Choroid plexus epithelial cell (primary cell): ENCODE measurements around the gene EIF3F.

ENCODE experiments used
- DNase-seq: peaks from one replicate; pipeline ENCODE4 v3.0.0-alpha.2; 2010; ENCODE audit warnings: low read depth
- H3K4me3 ChIP-seq: 2 replicates; pipeline ENCODE4 v1.5.1; 2011; ENCODE audit warnings: low read depth, mild to moderate bottlenecking, control low read depth, low read length, moderate library complexity
- TF ChIP-seq, protein P1 (sequence below): conservative IDR thresholded peaks from 2 replicates; pipeline ENCODE4 v1.5.1; 2011; ENCODE audit warnings: low read depth, mild to moderate bottlenecking, control low read depth, inconsistent platforms, low read length, moderate library complexity

Gene EIF3F, protein sequence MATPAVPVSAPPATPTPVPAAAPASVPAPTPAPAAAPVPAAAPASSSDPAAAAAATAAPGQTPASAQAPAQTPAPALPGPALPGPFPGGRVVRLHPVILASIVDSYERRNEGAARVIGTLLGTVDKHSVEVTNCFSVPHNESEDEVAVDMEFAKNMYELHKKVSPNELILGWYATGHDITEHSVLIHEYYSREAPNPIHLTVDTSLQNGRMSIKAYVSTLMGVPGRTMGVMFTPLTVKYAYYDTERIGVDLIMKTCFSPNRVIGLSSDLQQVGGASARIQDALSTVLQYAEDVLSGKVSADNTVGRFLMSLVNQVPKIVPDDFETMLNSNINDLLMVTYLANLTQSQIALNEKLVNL

DNA sequence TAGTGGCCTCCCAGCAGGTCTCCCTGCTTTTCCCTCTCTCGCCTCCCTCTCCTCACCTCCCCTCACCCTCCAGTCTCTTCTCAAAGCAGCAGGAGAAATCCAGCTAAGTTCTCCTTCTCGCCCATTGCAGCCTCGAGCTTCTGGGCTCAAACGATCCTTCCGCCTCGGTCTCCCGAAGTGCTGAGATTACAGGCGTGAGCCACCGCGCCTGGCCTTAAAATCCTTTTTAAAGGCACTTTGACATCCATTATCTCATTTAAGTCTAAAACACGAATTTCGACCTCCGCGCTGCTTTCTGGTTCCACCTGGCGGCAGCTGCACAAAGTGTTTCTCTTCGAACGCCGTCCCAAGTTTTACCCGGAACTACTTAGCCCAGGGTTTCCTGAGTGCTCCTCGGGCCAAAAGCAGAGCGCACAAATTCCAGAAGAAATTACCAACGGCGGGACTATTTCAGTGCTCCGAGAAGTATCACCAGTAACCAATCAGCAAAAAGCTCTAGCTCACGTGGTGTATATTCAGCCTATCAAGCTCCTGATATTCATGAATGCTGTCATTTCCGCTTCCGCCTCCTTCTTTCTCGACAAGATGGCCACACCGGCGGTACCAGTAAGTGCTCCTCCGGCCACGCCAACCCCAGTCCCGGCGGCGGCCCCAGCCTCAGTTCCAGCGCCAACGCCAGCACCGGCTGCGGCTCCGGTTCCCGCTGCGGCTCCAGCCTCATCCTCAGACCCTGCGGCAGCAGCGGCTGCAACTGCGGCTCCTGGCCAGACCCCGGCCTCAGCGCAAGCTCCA is at the start of gene EIF3F:
Gene EIF3F (plus strand): TSS at position 570 of the 792 bp plus-strand sequence. CDS start 16 bp downstream, at position 586.
- peak; percentile 100 for DNase-seq
- H3K4me3 ChIP-seq, result peak within 1 kb of the TSS; percentile 74
- TF ChIP-seq, protein P1, sequence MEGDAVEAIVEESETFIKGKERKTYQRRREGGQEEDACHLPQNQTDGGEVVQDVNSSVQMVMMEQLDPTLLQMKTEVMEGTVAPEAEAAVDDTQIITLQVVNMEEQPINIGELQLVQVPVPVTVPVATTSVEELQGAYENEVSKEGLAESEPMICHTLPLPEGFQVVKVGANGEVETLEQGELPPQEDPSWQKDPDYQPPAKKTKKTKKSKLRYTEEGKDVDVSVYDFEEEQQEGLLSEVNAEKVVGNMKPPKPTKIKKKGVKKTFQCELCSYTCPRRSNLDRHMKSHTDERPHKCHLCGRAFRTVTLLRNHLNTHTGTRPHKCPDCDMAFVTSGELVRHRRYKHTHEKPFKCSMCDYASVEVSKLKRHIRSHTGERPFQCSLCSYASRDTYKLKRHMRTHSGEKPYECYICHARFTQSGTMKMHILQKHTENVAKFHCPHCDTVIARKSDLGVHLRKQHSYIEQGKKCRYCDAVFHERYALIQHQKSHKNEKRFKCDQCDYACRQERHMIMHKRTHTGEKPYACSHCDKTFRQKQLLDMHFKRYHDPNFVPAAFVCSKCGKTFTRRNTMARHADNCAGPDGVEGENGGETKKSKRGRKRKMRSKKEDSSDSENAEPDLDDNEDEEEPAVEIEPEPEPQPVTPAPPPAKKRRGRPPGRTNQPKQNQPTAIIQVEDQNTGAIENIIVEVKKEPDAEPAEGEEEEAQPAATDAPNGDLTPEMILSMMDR, result peak; percentile 85

DNA sequence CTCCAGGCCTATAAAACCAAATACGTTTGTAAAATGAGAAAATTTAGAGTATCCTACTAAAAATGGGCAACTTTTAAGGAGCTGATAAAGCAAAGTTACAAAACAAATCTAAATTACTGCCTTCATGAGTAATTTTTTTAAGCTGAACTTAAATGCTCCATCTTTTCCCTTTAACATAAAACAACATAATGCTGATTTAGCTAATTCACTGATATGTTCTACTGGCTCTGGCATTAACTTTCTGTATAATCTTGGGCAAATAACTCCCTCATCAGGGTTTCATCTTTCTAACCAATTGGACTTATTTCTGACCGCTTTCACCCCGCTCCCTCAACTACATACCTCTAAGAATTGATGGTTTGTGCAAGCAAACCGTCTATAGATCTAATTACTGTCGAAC is 46.0 kb upstream of the EIF3F start:
- H3K4me3 ChIP-seq, result no peak overlapping the region
- TF ChIP-seq, protein P1, result no peak
- DNase-seq, result no peak

DNA sequence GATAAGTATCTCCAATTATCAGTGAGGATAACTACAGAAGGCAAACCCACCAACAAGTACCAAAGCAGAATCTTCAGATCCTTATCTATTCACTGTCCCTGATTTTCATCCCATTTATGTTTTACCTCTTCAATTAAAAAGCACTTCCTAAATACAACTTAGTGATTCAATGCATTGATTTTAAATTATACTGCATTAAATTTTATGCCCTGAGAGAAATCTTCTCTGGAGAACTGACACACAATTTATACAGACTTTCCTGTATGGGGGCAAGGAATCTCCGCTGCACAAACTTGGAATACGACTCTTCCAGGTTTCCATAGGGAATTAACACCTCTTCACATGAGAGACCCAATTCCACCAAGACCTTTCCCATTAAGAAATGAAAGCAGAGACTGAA is 45.5 kb upstream of the EIF3F start, which contains the start of gene OR10A3:
Gene OR10A3 (minus strand): TSS at position 101 of the 400 bp plus-strand sequence. CDS start 2,188 bp downstream, outside the sequence.
- DNase-seq, result no peak
- TF ChIP-seq, protein P1, result no peak
- no peak within 1 kb of the TSS for H3K4me3 ChIP-seq

DNA sequence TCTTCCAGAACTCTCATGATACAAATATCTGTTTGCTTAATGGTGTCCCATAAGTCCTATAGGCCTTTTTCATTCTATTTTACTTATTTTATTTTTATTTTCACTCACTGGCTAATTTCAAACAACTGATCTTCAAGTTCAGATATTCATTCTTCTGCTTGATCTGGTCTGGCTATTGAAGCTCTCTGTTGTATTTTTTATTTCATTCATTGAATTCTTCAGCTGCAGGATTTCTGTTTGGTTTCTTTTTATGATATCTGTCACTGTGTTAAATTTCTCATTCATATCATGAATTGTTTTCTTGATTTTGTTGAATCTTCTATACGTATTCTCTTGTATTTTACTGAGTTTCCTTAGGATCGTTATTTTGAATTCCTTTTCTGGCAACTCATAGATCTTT is 43.0 kb upstream of the EIF3F start:
- no peak for DNase-seq
- TF ChIP-seq, protein P1, result no peak
- no peak overlapping the region for H3K4me3 ChIP-seq

DNA sequence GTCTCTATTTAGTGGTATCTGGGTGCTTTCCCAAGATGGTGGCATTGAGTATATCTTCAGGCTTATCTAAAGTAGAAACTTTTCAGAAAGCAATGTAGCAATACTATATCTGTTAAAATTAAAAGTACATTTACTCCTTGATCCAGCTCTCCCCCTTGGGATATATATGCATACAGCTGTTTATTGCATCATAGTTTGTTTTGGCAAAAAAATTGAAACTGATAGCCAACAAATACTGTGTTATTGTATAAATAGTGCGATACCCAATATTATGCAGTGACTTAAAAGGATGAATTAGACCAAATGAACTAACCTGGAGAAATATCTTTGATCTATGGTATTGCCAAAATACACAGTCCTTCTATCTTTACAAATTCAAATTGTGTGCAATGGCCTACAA is 37.2 kb upstream of the EIF3F start:
- DNase-seq, result no peak
- TF ChIP-seq, protein P1, result no peak
- no peak overlapping the region for H3K4me3 ChIP-seq

DNA sequence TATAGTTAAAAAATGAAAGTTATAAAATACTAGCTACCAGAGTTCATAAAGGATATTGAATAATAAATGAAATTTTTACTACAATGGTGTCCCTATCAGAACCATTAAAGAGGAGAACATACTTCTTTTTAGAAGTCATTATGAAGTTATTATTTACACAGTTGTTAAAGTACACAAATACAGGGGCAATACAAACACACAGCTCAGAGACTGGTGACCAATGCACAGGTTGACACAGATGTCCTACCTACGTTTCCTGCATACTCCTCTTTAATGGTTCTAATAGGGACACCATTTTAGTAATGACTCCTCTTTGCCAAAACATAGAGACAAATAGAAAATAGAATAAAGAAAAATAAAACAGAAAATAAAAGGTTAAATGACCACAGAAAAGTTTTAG is 31.9 kb upstream of the EIF3F start:
- DNase-seq, result no peak

More for the DNA sequence above, 31.9 kb upstream of the EIF3F start:
- TF ChIP-seq, protein P1, result no peak
- H3K4me3 ChIP-seq, result no peak overlapping the region
